Gastrocnemius medialis (tissue), 4 donors: ENCODE results near the gene DDR1. TPM values are rescaled to one million over a fixed set of nuclear protein-coding genes. Genes with fewer than 3 reads are reported as not detected.

Experiments used
- ATAC-seq, 2 donors: fragments of 150-250 bp; one replicate each; pipeline ENCODE4 v1.9.1; 2016
- DNase-seq, 2 donors: peaks; one replicate each; pipeline ENCODE4 v3.0.0-alpha.2; 2019
- H3K27ac ChIP-seq, 4 donors: fragments of 200-600 bp; sonication (generic); 1 replicate in 1 of 4; 2 replicates in 3 of 4; pipeline ENCODE4 v1.5.1; 2016 to 2018; ENCODE audit warnings: mild to moderate bottlenecking in 2 of 4, moderate library complexity in 1 of 4
- H3K27me3 ChIP-seq, 3 donors: fragments of 200-600 bp; sonication (generic) in 2 of 3; 1 replicate in 1 of 3; 2 replicates in 2 of 3; pipeline versions ENCODE4 v1.5.1 to v1.6.0; 2016 to 2019; ENCODE audit warnings: mild to moderate bottlenecking in 1 of 3, moderate library complexity in 1 of 3
- H3K36me3 ChIP-seq, 2 donors: fragments of 200-600 bp; sonication (generic) in 1 of 2; one replicate each; pipeline ENCODE4 v1.5.1; 2017 to 2018
- H3K4me1 ChIP-seq, 2 donors: fragments of 200-600 bp; sonication (generic) in 1 of 2; one replicate each; pipeline ENCODE4 v1.5.1; 2016 to 2017; ENCODE audit warnings: mild to moderate bottlenecking in 2 of 2
- H3K4me3 ChIP-seq, 4 donors: fragments of 200-600 bp; sonication (generic) in 3 of 4; 1 replicate in 1 of 4; 2 replicates in 3 of 4; pipeline ENCODE4 v1.5.1; 2016 to 2019; ENCODE audit warnings: mild to moderate bottlenecking in 2 of 4
- H3K9me3 ChIP-seq, 3 donors: fragments of 200-600 bp; sonication (generic) in 2 of 3; 1 replicate in 1 of 3; 2 replicates in 2 of 3; pipeline ENCODE4 v1.5.1; 2016 to 2019
- CTCF ChIP-seq, 5 experiments: fragments of 450-650 bp in 3 of 5; fragments of 200-600 bp in 2 of 5; sonication (generic) in 2 of 5; IDR thresholded peaks in 4 of 5; conservative IDR thresholded peaks in 1 of 5; 1 replicate in 4 of 5; 2 replicates in 1 of 5; pipeline ENCODE4 v1.5.1; 2016 to 2019; ENCODE audit warnings: antibody characterized with exemption in 5 of 5, mild to moderate bottlenecking in 3 of 5, moderate library complexity in 3 of 5
- POLR2A ChIP-seq, 2 donors: fragments of 450-650 bp; IDR thresholded peaks; one replicate each; pipeline ENCODE4 v1.6.1; 2017; ENCODE audit warnings: antibody characterized with exemption in 2 of 2, mild to moderate bottlenecking in 2 of 2, moderate library complexity in 2 of 2
- in situ Hi-C, 4 donors: fragments of 200-750 bp; cut with MboI; loops; one replicate each; pipeline versions ENCODE4 v1.15.0 to v1.8.0; 2017; ENCODE audit warnings: low sequenced_read_pairs in 4 of 4
- intact Hi-C: fragments of 100-400 bp; cut with DNase I; formaldehyde crosslinking; loops from one replicate; pipeline ENCODE4 v1.15.1; 2023; ENCODE audit warnings: low total_unique reads
- total RNA-seq, 4 donors: library from RNA; depleted of rRNA; stranded (reverse); fragments of >200 nt; gene quantifications; one replicate each; pipeline versions ENCODE4 v1.1.0 to v1.2.3, GENCODE V29; 2016

The DDR1 gene
- total RNA-seq, 4 donors from 2014 or later = 20.0 to 62.2 (median 59.3) TPM

- Histone ChIP-seq H3K36me3 (no peaks in the 10 kb centered on the region), H3K9me3 (no peaks in the 10 kb centered on the region), H3K27ac (no peak overlapping the region), H3K4me1 (peaks cover 19 to 23% of the 10 kb centered on the region in 2 donors), H3K4me3 (no peak overlapping the region), H3K27me3 (no peaks in the 10 kb centered on the region)
- DNase-seq (no peak), ATAC-seq (no peak)
- intact Hi-C loops = no loop called here
- no peak for TF ChIP-seq POLR2A (IDR thresholded peaks at IDR 0.05)
- no peak for TF ChIP-seq CTCF (IDR thresholded peaks at IDR 0.05 in 4 of 5, conservative IDR thresholded peaks at IDR 0.05 in 1 of 5)
- in situ Hi-C loops = no loop called here
Measured at GRCh38 chr6:30840084-30840934, 44.0 kb upstream of the DDR1 start.

- peaks cover 15 to 19% of the 10 kb centered on the region in 2 donors for H3K4me1 ChIP-seq
- H3K27ac ChIP-seq = no peak overlapping the region
- intact Hi-C loops = no loop called here
- H3K36me3 ChIP-seq = no peaks in the 10 kb centered on the region
- no peak for ATAC-seq
- no peak overlapping the region for H3K4me3 ChIP-seq
- TF ChIP-seq POLR2A (IDR thresholded peaks at IDR 0.05) (no peak), CTCF (IDR thresholded peaks at IDR 0.05 in 4 of 5, conservative IDR thresholded peaks at IDR 0.05 in 1 of 5) (no peak)
- in situ Hi-C loops = no loop called here
- no peaks in the 10 kb centered on the region for H3K27me3 ChIP-seq
- H3K9me3 ChIP-seq = no peaks in the 10 kb centered on the region
- DNase-seq = no peak
Measured at GRCh38 chr6:30840935-30841643, 43.2 kb upstream of the DDR1 start.

- intact Hi-C loops = no loop called here
- no peaks in the 10 kb centered on the region for H3K9me3 ChIP-seq
- DNase-seq (no peak), ATAC-seq (no peak)
- H3K27me3 ChIP-seq = no peaks in the 10 kb centered on the region
- H3K36me3 ChIP-seq = no peaks in the 10 kb centered on the region
- TF ChIP-seq POLR2A (IDR thresholded peaks at IDR 0.05) (no peak), CTCF (IDR thresholded peaks at IDR 0.05 in 4 of 5, conservative IDR thresholded peaks at IDR 0.05 in 1 of 5) (no peak)
- in situ Hi-C loops = no loop called here
- peaks cover 7 to 11% of the 10 kb centered on the region in 2 donors for H3K4me1 ChIP-seq
- H3K27ac ChIP-seq = no peak overlapping the region
- H3K4me3 ChIP-seq = no peak overlapping the region
Measured at GRCh38 chr6:30841644-30842504, 42.4 kb upstream of the DDR1 start.

- TF ChIP-seq CTCF (IDR thresholded peaks at IDR 0.05 in 4 of 5, conservative IDR thresholded peaks at IDR 0.05 in 1 of 5) (no peak), POLR2A (IDR thresholded peaks at IDR 0.05) (no peak)
- in situ Hi-C loops = no loop called here
- intact Hi-C loops = no loop called here
- no peak overlapping the region for H3K27ac ChIP-seq
- no peak for DNase-seq
- no peaks in the 10 kb centered on the region for H3K9me3 ChIP-seq
- H3K4me1 ChIP-seq = peaks cover 0 to under 1% of the 10 kb centered on the region in 2 donors
- no peak overlapping the region for H3K4me3 ChIP-seq
- no peak for ATAC-seq
- H3K36me3 ChIP-seq = no peaks in the 10 kb centered on the region
- no peaks in the 10 kb centered on the region for H3K27me3 ChIP-seq
Measured at GRCh38 chr6:30842754-30843610, 41.3 kb upstream of the DDR1 start.
